Fibroblast of skin of right biceps (primary cell): Measurements from ENCODE around the gene PRKCB.

ENCODE experiments used
- DNase-seq: peaks from one replicate; pipeline ENCODE4 v3.0.0-alpha.2; 2013

The PRKCB gene

GRCh38 chr16:23945243-23945642 lies 109.5 kb downstream of the PRKCB start:
- no peak for DNase-seq

DNA sequence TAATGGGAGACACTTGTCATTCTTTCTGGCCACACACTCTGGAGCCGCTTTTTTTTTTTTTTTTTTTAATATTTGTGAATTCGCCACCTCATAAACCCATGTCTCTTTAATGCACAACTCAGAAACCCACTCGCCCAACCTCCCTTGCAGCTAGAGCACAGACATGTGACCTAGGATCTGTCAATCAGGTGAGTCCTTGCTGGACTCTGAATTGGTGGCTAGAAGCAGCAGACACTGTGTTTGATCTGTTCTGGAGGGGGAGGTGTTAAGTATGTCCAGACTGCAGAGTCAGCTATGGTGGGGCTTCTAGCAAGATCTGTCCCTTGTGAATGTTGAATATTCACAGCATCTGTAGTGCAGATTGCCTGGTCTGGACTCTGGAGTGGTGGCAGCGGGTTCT lies 112.1 kb downstream of the PRKCB start:
- DNase-seq = no peak

- DNase-seq = no peak
Measured at GRCh38 chr16:23948949-23949411, 113.2 kb downstream of the PRKCB start.

GRCh38 chr16:23949630-23950290 lies 114.0 kb downstream of the PRKCB start:
- DNase-seq = no peak

GRCh38 chr16:23950291-23950894 lies 114.6 kb downstream of the PRKCB start:
- no peak for DNase-seq

DNA sequence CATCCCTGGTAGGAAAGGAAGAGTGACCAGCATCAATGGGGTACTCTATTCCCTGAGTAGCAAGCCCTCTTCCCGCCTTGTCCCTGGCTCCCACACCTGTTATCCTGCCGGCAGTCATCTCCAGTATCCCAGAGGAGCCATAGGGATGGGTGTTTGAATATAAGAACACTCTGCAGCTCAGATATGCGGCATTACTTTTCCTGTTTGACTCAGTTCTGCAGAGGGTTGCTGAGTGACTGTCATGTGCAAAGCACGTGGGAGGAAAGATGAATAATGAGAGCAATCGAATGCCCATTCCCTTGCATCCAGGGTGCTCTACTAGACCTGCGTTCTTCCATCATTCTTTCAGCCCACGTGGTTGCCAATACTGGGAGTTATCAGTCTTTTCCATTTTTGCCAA lies 115.1 kb downstream of the PRKCB start:
- no peak for DNase-seq

DNA sequence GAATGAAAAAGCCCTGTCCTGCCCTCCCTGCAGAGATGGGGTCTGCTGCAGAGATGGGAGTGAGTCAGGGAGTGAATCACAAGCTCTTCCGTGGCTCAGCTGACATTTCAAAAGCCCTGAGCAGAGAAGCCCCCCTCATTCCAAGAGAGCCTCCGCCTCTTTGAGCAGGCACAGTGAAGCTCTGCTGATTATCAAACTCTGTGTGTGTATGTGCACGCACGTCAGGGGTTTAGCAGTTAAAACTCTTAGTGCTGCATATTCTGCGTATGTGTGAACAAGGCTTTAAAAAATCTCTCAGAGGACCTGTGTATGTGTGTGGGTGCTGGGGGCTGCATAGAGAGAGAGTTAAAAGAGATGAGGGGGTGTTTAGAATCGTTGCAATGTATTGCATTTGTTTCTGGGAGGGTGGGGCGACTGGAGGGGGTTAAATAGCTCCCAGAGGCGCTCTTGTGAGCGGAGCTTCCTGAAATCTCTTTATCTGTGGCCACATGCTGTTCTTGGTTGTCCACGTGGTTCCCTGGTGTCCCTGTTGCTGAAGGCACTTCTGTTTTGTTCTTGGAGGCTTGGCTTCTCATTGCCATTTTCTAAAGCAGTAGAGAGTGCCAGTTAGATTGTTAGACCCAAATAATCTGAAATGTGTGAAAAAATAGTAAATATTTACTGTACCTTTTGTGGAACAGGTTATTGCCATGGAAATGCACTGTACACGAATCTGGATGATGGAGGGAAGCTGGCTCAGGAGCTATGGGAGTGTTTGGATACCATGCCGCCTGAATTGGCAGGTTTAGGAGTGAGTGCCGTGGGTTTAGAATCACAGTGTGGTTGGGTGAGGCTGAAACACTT lies 116.6 kb downstream of the PRKCB start:
- peak; percentile 34 for DNase-seq

DNA sequence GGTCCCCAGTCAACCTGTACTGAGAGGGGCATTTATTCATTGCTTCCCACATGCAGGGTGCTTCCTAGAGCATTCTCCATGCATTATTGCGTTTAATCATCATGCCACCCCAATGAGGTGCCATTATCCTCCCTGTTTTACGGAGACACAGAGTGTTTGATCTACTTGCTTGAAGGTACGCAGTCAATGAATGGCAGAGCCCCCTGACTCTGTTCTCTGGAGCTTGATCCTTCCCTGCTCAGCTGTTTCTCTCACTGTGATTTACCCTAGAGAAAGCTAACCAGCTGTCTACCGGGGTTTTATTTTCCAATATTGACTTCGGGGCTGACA lies 117.2 kb downstream of the PRKCB start:
- DNase-seq = no peak

DNA sequence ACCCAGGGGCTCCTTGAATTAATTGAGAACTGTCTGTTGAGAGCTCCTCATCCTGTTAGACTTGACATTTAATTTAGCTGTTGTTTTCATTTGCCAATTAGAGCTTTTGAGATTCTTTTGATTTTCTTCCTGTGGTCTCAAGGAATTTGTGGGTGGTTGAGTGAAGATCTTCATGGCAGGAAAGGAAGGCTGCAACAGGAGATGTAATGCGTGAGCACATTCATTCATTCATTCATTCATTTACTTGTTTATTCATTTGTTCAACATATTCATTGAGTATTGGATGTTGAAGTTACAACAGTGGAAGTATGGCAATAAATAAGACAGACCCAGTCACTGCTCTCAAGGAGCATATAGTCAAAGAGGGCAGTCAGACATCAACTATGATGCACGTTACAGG lies 117.7 kb downstream of the PRKCB start:
- DNase-seq = no peak

- no peak for DNase-seq
Measured at GRCh38 chr16:23955088-23955487, 119.3 kb downstream of the PRKCB start.

DNA sequence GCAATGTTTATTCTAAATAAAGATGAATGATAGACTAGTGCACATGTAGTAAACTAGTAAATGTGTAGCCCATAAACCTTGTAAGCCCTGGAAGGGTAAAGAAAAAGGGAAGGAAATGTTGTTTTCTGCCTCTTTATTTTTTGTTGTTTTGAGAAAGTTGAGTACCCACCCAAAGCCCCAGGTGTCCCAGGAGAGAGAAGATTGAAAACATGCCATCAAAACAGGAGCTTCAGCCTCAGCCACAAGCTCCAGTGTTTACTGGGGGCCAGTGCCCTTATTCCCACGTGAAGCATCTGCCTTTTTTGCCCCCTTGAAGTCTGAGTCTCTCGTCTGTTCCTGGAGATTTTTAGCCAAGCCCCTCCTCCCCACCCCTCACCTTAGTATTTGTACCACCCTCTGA lies 121.5 kb downstream of the PRKCB start:
- no peak for DNase-seq

DNA sequence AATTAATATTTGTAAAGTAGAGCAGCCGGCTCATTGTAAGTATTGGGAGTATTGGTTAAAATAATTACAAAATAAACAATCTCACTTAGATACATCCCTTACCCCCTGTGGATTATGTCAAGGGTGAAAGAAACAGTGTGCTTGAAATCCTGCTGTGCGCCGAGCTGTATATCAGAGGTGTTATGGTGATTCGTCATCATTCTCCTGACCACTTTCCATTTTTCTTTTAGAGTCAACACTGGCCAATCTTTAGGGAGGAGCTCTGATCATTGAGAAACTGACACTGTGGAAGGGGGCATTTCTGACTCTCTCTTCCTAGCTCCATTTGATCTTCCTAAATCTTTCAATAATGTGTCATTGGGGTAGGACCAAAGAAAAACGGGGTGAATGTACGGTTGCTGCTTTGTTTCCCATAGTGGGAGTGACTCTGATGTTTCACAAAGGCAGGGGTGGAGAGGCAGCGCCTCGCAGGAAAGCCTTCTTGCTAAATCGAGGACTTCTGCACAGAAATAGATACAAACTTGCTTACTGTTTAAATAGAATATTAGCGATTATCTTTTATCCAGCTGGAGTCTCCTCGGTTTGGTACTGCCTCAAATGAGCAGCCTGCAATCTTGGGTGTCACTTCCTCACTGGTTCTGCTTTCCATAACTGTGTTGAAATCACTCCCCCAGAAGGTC lies 123.4 kb downstream of the PRKCB start:
- DNase-seq = no peak

DNA sequence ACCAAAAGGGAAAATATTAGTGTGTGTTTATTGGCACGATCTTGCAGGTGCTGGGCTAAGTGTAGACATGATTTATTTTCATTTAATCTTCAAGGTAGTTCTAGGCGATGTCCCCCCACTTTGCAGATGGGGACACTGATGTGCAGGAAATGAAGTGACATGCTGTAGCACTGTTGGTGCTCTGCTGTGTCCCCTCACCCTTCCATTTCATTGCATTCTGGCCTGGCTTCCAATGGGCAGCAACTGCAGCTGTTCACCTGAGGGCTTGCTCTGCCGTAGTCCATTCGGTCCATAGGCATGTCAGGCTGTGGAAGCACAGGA lies 123.9 kb downstream of the PRKCB start:
- DNase-seq = no peak

DNA sequence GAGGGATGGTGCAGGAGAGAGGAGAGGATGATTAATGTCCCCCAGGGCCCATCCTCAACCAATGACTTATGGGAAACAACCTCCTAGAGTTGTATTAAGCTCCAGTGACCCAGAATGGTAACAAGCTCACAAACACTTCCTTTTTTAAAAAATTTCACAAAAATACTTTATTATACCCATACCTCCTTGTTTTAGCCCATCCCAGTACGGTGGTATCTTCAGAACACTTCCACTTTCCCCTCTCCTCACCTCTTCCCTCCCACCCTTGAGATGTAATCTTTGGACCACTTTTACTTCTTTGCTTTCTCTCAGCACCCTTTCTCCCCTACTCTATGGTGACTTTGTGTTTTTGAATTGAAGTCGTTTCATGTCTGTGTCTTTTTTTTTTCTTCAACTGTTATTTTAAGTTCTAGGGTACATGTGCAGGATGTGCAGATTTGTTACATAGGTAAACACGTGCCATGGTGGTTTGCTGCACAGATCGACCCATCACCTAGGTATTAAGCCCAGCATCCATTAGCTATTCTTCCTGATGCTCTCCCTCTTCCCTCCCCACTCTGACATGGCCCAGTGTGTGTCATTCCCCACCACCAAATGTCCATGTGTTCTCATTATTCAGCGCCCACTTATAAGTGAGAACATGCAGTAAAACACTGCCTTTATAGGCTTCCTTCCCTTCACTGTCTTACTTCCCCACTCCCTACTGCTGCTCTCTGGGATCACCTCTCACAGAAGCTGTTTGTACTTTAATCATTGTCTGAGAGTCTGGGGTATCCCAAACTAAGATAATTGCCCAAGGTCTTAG lies 124.5 kb downstream of the PRKCB start:
- no peak for DNase-seq

DNA sequence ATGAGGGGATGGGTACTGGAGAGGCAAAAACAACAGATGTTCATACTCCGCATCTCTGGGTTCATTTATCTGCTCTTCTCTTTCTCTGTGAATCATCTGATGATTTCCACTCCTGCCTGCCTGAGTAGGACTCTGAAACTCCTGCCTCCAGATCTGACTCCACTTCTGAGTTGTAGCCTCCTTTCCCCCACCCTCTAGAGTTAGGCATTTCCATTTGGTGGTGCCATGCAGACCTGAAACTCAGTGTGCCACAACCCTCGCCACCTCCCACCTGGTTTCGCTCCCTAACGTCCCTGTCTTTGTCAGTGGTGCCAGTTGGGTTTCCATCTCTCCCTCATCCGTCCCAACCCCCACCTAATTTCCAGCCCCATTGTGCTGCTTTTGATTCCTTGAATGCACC lies 126.2 kb downstream of the PRKCB start:
- DNase-seq = no peak

- DNase-seq = no peak
Measured at GRCh38 chr16:23964136-23964535, 128.4 kb downstream of the PRKCB start.

- DNase-seq = no peak
Measured at GRCh38 chr16:23965137-23965733, 129.5 kb downstream of the PRKCB start.

DNA sequence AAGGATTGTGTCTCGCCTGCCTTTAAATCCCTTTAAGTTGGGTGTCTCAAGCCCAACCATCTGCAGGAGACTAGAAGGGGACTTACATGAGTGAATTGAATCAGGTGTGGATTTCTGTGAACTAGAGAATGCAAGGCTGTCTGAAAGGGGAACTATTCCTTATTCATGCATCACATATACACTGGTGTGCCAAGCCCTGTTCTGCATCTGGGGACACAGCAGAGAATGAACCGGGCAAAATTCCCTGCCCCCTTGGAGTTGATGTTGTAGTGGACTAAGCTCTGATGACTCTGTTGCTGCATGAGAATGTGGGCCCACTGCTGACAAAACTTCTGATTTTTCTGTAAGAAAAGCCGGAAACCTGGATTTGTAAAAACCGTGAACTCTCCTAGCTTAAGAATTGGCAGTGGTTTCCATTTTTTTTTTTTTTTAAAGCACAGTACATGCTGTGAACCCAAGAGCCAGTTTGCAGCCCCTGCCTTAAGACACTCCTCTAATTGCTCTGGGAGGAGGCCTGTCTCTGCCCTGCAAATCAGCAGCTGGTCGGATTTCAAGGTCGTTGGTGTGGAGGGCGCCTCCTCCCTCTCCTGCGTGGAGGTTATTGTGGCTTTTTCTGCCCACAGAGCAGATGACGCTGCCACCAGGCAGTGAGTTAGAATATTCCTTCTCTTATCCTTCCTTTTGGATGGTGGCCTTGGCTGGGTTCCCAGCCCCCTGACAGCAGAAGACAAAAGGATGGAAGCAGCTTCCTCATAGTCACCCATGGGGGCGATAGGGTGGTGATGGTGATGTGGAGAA lies 131.0 kb downstream of the PRKCB start:
- DNase-seq = no peak

DNA sequence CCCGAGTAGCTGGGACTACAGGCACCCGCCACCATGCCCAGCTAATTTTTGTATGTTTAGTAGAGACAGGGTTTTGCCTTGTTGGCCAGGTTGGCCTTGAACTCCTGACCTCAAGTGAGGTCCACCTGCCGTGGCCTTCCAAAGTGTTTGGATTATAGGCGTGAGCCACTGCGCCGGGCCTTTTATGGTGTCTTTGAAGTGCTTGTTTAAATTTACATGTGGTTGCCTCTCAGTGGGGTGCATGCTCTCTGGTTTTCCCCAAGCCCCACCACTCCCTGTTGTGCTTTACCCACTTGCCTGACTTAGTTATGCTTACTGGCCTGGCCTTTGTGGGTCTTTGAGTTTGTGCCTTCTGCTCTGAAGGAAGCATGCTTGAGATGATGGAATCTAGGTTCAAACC lies 132.0 kb downstream of the PRKCB start:
- no peak for DNase-seq

GRCh38 chr16:23968176-23968575 lies 132.4 kb downstream of the PRKCB start:
- no peak for DNase-seq

DNA sequence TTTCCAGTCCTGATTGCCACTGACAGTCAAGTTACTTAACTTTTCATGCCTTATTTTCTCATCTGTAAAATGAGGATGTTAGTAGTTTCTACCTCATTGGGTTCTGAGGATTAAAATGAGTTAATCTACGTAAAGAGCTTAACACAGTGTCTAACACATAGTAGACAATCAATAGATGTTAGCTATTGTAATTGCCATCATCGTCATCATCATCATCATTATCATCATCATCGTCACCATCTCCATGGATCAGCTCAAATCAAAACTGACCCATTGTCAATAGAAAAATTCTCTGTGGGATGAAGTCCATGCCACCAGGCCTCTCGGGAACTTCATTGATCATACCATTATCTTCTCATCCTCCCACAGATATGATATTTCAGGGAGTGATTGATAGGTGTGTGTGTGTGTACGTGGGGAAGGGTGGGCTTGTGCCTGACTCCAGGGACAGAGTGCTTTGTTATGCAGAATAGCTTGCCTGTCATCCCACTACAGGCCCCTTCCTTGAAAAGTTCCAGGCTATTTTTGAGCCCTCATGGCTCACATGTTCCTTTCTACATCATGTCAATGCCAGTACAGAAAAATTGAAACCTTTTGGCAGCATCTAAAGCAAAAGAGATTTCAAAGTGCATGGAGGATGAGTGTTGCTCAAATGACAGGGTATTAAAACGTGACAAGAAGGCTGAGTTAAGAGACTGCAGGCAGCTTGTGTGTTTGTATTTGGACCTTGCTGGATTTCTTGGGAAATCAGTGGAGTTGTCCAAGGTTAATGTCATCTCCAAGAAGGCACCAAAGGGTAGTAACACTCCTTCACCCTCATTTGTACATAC lies 133.9 kb downstream of the PRKCB start:
- no peak for DNase-seq
